Fibroblast of gingiva (primary cell): ENCODE data around the gene TCL1B.
"Not testable (repeated sequence)": the region's sequence is repeated elsewhere in the genome, so short reads cannot be mapped to it uniquely, and the experiment has no call there.

ENCODE experiments used
- DNase-seq: peaks from one replicate; pipeline ENCODE4 v3.0.0-alpha.2; 2011; ENCODE audit warnings: low read depth

TCL1B gene

GRCh38 chr14:95703805-95704204 is 17.6 kb downstream of the TCL1B start:
- no peak for DNase-seq

GRCh38 chr14:95705518-95705917 is 19.3 kb downstream of the TCL1B start:
- DNase-seq: no peak

- DNase-seq: no peak
Observed at GRCh38 chr14:95707327-95707726, 21.1 kb downstream of the TCL1B start.

- DNase-seq: no peak
Observed at GRCh38 chr14:95710106-95710505, 23.9 kb downstream of the TCL1B start.

GRCh38 chr14:95711476-95712176 is 25.4 kb downstream of the TCL1B start:
- DNase-seq: no peak

- DNase-seq: no peak
Observed at GRCh38 chr14:95712398-95712797, 26.2 kb downstream of the TCL1B start.

GRCh38 chr14:95713596-95714371 is 27.6 kb downstream of the TCL1B start, which contains the start of gene TCL1A:
Gene TCL1A, minus strand, starts transcription at chr14:95714125. Its CDS starts 59 bp downstream, at chr14:95714066.
- no peak for DNase-seq

GRCh38 chr14:95722525-95723190 is 36.4 kb downstream of the TCL1B start:
- DNase-seq: no peak

- no peak for DNase-seq
Observed at GRCh38 chr14:95725685-95726336, 39.6 kb downstream of the TCL1B start.

- DNase-seq: no peak
Observed at GRCh38 chr14:95727056-95727700, 41.0 kb downstream of the TCL1B start.

GRCh38 chr14:95729402-95730028 is 43.3 kb downstream of the TCL1B start:
- DNase-seq: not testable (repeated sequence)

GRCh38 chr14:95730126-95730525 is 43.9 kb downstream of the TCL1B start:
- DNase-seq: no peak

- no peak for DNase-seq
Observed at GRCh38 chr14:95733212-95733611, 47.0 kb downstream of the TCL1B start.

- no peak for DNase-seq
Observed at GRCh38 chr14:95739356-95739755, 53.1 kb downstream of the TCL1B start.

GRCh38 chr14:95741038-95741490 is 54.8 kb downstream of the TCL1B start:
- DNase-seq: no peak

- DNase-seq: no peak
Observed at GRCh38 chr14:95741781-95742180, 55.6 kb downstream of the TCL1B start.
